Epithelial cell of proximal tubule (primary cell): ENCODE results near the gene RAP1GDS1. TPM values are rescaled to one million over a fixed set of nuclear protein-coding genes. Genes with fewer than 3 reads are reported as not detected.
A peak's percentile ranks its signal among the peaks of the same experiment; 100 is the strongest.

Experiments
- DNase-seq: peaks from one replicate; pipeline ENCODE4 v3.0.0-alpha.2; 2011; ENCODE audit warnings: low read depth
- H3K4me3 ChIP-seq: 2 replicates; pipeline ENCODE4 v1.5.1; 2011; ENCODE audit warnings: low read depth, mild to moderate bottlenecking, low read length
- total RNA-seq: library from RNA; depleted of rRNA; stranded (reverse); fragments of >200 nt; gene quantifications from 2 replicates; pipeline ENCODE4 v1.2.3, GENCODE V29; 2015
- TF ChIP-seq, protein P1 (sequence below): conservative IDR thresholded peaks from 2 replicates; pipeline ENCODE4 v1.5.1; 2012; ENCODE audit warnings: low read depth, mild to moderate bottlenecking, low read length

RAP1GDS1 gene
- total RNA-seq, 1 donor from 2014 or later = 32.4 TPM

DNA sequence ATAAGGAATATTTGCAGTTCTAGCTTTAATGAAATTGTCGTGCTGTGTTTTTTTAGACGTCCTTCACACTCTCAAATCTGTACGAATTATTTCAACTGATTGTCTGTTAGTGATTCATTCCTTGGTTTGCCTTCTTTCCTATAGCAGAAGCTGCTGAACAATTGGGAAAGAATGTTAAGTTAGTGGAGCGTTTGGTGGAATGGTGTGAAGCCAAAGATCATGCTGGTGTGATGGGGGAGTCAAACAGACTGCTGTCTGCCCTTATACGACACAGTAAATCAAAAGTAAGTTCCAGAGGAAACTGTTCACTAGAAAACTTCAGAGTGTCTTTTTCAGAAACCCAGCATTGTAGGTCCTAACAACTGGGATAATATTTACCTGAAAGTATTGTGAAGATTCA, 159.9 kb downstream of the RAP1GDS1 start:
- H3K4me3 ChIP-seq = no peak overlapping the region
- TF ChIP-seq, protein P1, sequence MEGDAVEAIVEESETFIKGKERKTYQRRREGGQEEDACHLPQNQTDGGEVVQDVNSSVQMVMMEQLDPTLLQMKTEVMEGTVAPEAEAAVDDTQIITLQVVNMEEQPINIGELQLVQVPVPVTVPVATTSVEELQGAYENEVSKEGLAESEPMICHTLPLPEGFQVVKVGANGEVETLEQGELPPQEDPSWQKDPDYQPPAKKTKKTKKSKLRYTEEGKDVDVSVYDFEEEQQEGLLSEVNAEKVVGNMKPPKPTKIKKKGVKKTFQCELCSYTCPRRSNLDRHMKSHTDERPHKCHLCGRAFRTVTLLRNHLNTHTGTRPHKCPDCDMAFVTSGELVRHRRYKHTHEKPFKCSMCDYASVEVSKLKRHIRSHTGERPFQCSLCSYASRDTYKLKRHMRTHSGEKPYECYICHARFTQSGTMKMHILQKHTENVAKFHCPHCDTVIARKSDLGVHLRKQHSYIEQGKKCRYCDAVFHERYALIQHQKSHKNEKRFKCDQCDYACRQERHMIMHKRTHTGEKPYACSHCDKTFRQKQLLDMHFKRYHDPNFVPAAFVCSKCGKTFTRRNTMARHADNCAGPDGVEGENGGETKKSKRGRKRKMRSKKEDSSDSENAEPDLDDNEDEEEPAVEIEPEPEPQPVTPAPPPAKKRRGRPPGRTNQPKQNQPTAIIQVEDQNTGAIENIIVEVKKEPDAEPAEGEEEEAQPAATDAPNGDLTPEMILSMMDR = no peak
- DNase-seq = no peak

DNA sequence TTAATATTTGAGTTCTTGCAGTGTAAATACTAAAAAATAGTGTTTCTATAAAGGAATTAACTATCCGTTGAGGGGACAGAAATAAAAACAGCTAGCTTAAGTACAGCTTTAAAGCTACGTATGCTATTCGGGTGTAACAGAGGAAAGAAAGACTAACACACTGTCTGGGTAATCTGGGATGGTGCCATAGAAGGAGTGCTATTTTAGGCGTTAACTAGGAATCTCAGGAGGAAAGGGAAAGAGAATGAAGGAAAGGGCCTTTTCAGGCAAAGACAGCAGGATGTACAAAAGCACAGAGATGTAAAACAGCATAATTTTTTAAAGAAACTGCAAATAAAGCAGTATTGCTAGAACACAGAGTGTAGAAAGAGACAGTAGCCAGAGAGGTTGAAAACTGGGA, 161.8 kb downstream of the RAP1GDS1 start:
- TF ChIP-seq, protein P1 = no peak
- DNase-seq = no peak
- H3K4me3 ChIP-seq = no peak overlapping the region

DNA sequence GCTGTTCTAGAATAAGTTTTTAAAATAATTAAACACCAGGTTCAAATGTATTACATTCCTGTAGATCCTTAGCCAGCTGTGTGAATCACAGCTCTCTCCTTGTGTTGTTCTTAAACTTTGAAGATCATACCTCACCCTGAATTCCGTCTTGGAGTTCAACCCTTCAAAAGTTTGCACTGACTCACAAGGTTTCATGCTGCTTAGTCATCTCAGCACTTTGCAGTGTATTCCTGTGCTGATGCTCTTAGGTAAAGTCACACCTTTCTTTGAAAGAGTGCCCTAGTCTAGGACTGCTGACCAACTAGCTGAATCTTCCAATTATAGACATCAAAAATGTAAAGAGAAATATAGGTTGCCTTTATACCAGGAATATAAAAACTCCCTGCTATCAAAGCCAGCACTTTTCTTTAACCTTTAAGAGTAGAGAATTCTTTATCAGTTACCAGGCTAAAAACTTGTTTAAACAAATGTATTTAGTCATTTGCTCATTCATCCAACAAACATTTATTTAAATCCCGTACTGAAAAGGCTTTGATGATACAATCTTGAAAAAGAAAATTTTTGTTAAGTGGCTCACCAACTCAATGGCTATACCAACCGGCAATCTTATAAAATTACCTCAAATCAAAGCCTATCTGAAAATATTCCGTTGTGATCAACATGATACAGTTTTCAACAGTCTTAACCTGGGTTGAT, 169.7 kb downstream of the RAP1GDS1 start:
- TF ChIP-seq, protein P1 = no peak
- H3K4me3 ChIP-seq = no peak overlapping the region
- peak; percentile 95 for DNase-seq

DNA sequence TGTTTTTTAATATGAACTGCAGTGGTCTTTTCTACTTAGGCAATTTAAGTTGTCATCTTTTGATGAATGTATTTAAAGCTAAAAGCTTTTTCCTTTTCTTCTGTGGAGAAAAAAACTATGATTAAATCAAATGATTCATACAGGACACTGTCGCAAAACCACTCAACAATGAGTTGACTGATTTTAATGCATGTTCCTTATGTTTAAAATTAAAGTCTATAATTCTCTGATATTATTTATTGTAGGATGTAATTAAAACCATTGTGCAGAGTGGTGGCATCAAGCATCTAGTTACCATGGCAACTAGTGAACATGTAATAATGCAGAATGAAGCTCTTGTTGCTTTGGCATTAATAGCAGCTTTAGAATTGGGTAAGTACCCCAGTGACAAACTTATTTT, 172.5 kb downstream of the RAP1GDS1 start:
- no peak for DNase-seq
- no peak overlapping the region for H3K4me3 ChIP-seq
- TF ChIP-seq, protein P1 = no peak

DNA sequence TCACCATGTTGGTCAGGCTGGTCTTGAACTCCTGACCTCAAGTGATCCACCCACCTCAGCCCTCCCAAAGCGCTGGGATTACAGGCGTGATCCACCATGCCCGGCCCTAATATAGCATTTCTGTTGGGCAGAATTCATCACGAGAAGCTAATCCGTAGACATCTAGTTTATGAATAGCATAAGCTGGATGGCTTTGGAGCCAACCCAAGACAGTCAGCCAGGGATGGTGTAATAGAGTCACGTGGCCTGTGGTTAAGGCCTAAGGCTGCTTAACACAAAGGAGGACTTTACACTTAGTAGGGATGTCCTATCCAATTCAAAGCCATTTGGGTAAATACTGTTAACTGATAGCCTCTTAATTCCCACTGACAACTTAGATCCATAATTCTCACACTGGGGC, 173.6 kb downstream of the RAP1GDS1 start:
- no peak for DNase-seq
- TF ChIP-seq, protein P1 = no peak
- no peak overlapping the region for H3K4me3 ChIP-seq

DNA sequence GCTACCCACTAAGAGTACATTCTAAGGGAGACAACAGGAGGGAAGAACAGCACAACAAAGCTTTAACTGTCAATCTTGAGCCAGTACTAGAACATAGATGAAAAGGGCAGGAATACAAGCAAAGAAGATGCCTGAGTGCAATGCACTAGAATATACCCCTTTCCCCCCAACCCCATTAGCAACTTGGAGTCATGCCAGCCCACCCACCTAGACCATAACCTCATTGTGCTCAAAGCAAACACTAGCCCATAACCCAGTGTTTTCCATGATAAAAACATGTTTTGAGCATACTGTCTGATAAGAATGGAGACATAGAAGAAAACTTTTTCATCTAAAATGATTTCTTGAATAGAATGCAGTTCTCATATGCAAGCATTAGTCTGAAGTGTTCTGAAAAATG, 183.2 kb downstream of the RAP1GDS1 start:
- DNase-seq = no peak
- TF ChIP-seq, protein P1 = no peak
- no peak overlapping the region for H3K4me3 ChIP-seq
